DOHH2 (cell line): Measurements from ENCODE around the gene SMARCB1.

Experiments used
- H3F3A ChIP-seq: fragments of 200-600 bp; sonication (generic), shearing (Covaris generic); 2 replicates; pipeline ENCODE4 v1.6.0; 2016; ENCODE audit warnings: antibody characterized with exemption, mild to moderate bottlenecking; ENCODE audit not compliant: control insufficient read depth, insufficient read depth
- H3K27ac ChIP-seq: fragments of 200-600 bp; sonication (generic); 2 replicates; pipeline ENCODE4 v1.5.1; 2014; ENCODE audit warnings: low read depth, mild to moderate bottlenecking, low read length, moderate library complexity
- H3K27me3 ChIP-seq: fragments of 200-600 bp; sonication (generic); 2 replicates; pipeline ENCODE4 v1.6.1; 2014; ENCODE audit warnings: mild to moderate bottlenecking, low read length, mixed read lengths; ENCODE audit not compliant: control insufficient read depth
- H3K36me3 ChIP-seq: fragments of 200-600 bp; sonication (generic); 2 replicates; pipeline ENCODE4 v1.6.1; 2014; ENCODE audit warnings: mild to moderate bottlenecking, low read length, moderate library complexity, mixed read lengths; ENCODE audit not compliant: control insufficient read depth
- H3K4me1 ChIP-seq: fragments of 200-600 bp; sonication (generic); 2 replicates; pipeline ENCODE4 v1.6.1; 2014; ENCODE audit warnings: mild to moderate bottlenecking, low read length, mixed read lengths; ENCODE audit not compliant: control insufficient read depth
- H3K4me2 ChIP-seq: fragments of 200-600 bp; sonication (generic); 2 replicates; pipeline ENCODE4 v1.6.0; 2014; ENCODE audit warnings: mild to moderate bottlenecking, low read length, moderate library complexity
- H3K4me3 ChIP-seq: fragments of 200-600 bp; sonication (generic); 2 replicates; pipeline ENCODE4 v1.5.1; 2014; ENCODE audit warnings: mild to moderate bottlenecking, low read length, mixed read lengths
- H3K79me2 ChIP-seq: fragments of 200-600 bp; sonication (generic); 2 replicates; pipeline ENCODE4 v1.6.1; 2014; ENCODE audit warnings: mild to moderate bottlenecking, low read length, mixed read lengths; ENCODE audit not compliant: control insufficient read depth
- H3K9me2 ChIP-seq: fragments of 200-600 bp; sonication (generic); replicated peaks from 2 replicates; pipeline ENCODE4 v1.6.1; 2014; ENCODE audit warnings: mild to moderate bottlenecking, low read length, mixed read lengths; ENCODE audit not compliant: control insufficient read depth
- H3K9me3 ChIP-seq: fragments of 200-600 bp; sonication (generic); 2 replicates; pipeline ENCODE4 v1.6.1; 2014; ENCODE audit warnings: antibody characterized with exemption, low read length, mixed read lengths; ENCODE audit not compliant: control insufficient read depth, insufficient read depth
- H4K20me1 ChIP-seq: fragments of 200-600 bp; sonication (generic); 2 replicates; pipeline ENCODE4 v1.6.0; 2014; ENCODE audit warnings: low read depth, mild to moderate bottlenecking, antibody characterized with exemption, low read length, moderate library complexity; ENCODE audit not compliant: control insufficient read depth, insufficient read depth
- CTCF ChIP-seq: fragments of 200-600 bp; sonication (generic); IDR thresholded peaks from one replicate; pipeline ENCODE4 v1.5.1; 2014; ENCODE audit warnings: antibody characterized with exemption, mild to moderate bottlenecking, low read depth, low read length; ENCODE audit not compliant: poor library complexity, severe bottlenecking
- EZH2phosphoT487 ChIP-seq: fragments of 200-600 bp; sonication (generic); IDR thresholded peaks from 2 replicates; pipeline ENCODE4 v1.6.1; 2017; ENCODE audit warnings: borderline replicate concordance, mild to moderate bottlenecking, antibody characterized with exemption, low read length, moderate library complexity, mixed read lengths

The SMARCB1 gene

GRCh38 chr22:23786261-23786710 is 480 bp upstream of the SMARCB1 start:
- Histone ChIP-seq H3K4me1 (peaks cover 37% of the 10 kb centered on the region), H3F3A (peaks cover 2% of the 10 kb centered on the region; the same call in 1 of the 2 replicates), H3K4me3 (peak overlapping the region; percentile 94), H3K9me3 (no peaks in the 10 kb centered on the region), H3K4me2 (peak overlapping the region; percentile 94), H3K36me3 (peaks cover 34% of the 10 kb centered on the region), H3K27me3 (no peaks in the 10 kb centered on the region), H3K79me2 (peaks cover 47% of the 10 kb centered on the region), H4K20me1 (peaks cover 14% of the 10 kb centered on the region), H3K27ac (peak overlapping the region; percentile 86), H3K9me2 (no peaks in the 10 kb centered on the region)
- no peak for TF ChIP-seq EZH2phosphoT487
- no peak for TF ChIP-seq CTCF

- peak overlapping the region; percentile 94 for H3K4me3 ChIP-seq
- H3F3A ChIP-seq: peaks cover 2% of the 10 kb centered on the region; the same call in 1 of the 2 replicates
- H3K4me1 ChIP-seq: peaks cover 37% of the 10 kb centered on the region
- peaks cover 60% of the 10 kb centered on the region for H3K79me2 ChIP-seq
- H3K27me3 ChIP-seq: no peaks in the 10 kb centered on the region
- no peaks in the 10 kb centered on the region for H3K9me2 ChIP-seq
- peaks cover 21% of the 10 kb centered on the region for H4K20me1 ChIP-seq
- peak overlapping the region; percentile 94 for H3K4me2 ChIP-seq
- no peaks in the 10 kb centered on the region for H3K9me3 ChIP-seq
- peak overlapping the region; percentile 86 for H3K27ac ChIP-seq
- peaks cover 47% of the 10 kb centered on the region for H3K36me3 ChIP-seq
- no peak for TF ChIP-seq EZH2phosphoT487
- TF ChIP-seq CTCF: no peak
These were observed 782 bp downstream of the SMARCB1 start for GRCh38 chr22:23787600-23787896.

GRCh38 chr22:23787910-23788309 is 1.1 kb downstream of the SMARCB1 start:
- peaks cover 51% of the 10 kb centered on the region for H3K36me3 ChIP-seq
- H3K27ac ChIP-seq: peak overlapping the region; percentile 86
- peaks cover 2% of the 10 kb centered on the region; the same call in 1 of the 2 replicates for H3F3A ChIP-seq
- peaks cover 25% of the 10 kb centered on the region for H4K20me1 ChIP-seq
- H3K79me2 ChIP-seq: peaks cover 63% of the 10 kb centered on the region
- peaks cover 37% of the 10 kb centered on the region for H3K4me1 ChIP-seq
- peak overlapping the region; percentile 94 for H3K4me3 ChIP-seq
- H3K27me3 ChIP-seq: no peaks in the 10 kb centered on the region
- H3K9me2 ChIP-seq: no peaks in the 10 kb centered on the region
- H3K9me3 ChIP-seq: no peaks in the 10 kb centered on the region
- peak overlapping the region; percentile 94 for H3K4me2 ChIP-seq
- TF ChIP-seq EZH2phosphoT487: no peak
- no peak for TF ChIP-seq CTCF

GRCh38 chr22:23789121-23789520 is 2.4 kb downstream of the SMARCB1 start:
- H3K4me2 ChIP-seq: peak overlapping the region; percentile 94; the same call in 1 of the 2 replicates
- no peaks in the 10 kb centered on the region for H3K9me2 ChIP-seq
- no peak overlapping the region; the same call in 1 of the 2 replicates for H3K4me3 ChIP-seq
- H3K27me3 ChIP-seq: no peaks in the 10 kb centered on the region
- no peaks in the 10 kb centered on the region for H3K9me3 ChIP-seq
- TF ChIP-seq EZH2phosphoT487 (no peak), CTCF (no peak)
- H3K4me1 ChIP-seq: peaks cover 37% of the 10 kb centered on the region
- H3K27ac ChIP-seq: no peak overlapping the region
- peaks cover 62% of the 10 kb centered on the region for H3K36me3 ChIP-seq
- H4K20me1 ChIP-seq: peaks cover 25% of the 10 kb centered on the region
- H3K79me2 ChIP-seq: peaks cover 70% of the 10 kb centered on the region
- peaks cover 2% of the 10 kb centered on the region; the same call in 1 of the 2 replicates for H3F3A ChIP-seq
